HG03196 (cell line): Measurements from ENCODE around the gene NOPCHAP1.
"Not testable (repeated sequence)": the region's sequence is repeated elsewhere in the genome, so short reads cannot be mapped to it uniquely, and the experiment has no call there.

Source experiments
- ATAC-seq: cut with Tn5 transposase; IDR thresholded peaks from one replicate; pipeline ENCODE4 v1.9.1; 2021; ENCODE audit not compliant: unreplicated experiment

The NOPCHAP1 gene

GRCh38 chr12:104964167-104964855 is 21.8 kb upstream of the NOPCHAP1 start:
- no peak for ATAC-seq

- no peak for ATAC-seq
Observed at GRCh38 chr12:104964856-104965205, 21.3 kb upstream of the NOPCHAP1 start.

GRCh38 chr12:104966677-104967076 is 19.4 kb upstream of the NOPCHAP1 start:
- ATAC-seq = peak; percentile 68

GRCh38 chr12:104969343-104969742 is 16.8 kb upstream of the NOPCHAP1 start:
- ATAC-seq = no peak

GRCh38 chr12:104971306-104971705 is 14.8 kb upstream of the NOPCHAP1 start:
- ATAC-seq = no peak

- ATAC-seq = no peak
Observed at GRCh38 chr12:104973250-104973649, 12.9 kb upstream of the NOPCHAP1 start.

GRCh38 chr12:104974626-104975290 is 11.4 kb upstream of the NOPCHAP1 start:
- peak; percentile 98 for ATAC-seq

- no peak for ATAC-seq
Observed at GRCh38 chr12:104975587-104976343, 10.4 kb upstream of the NOPCHAP1 start.

- ATAC-seq = no peak
Observed at GRCh38 chr12:104976703-104977102, 9.4 kb upstream of the NOPCHAP1 start.

- not testable (repeated sequence) for ATAC-seq
Observed at GRCh38 chr12:104977688-104978087, 8.4 kb upstream of the NOPCHAP1 start.

GRCh38 chr12:104985206-104985605 is 910 bp upstream of the NOPCHAP1 start:
- no peak for ATAC-seq

GRCh38 chr12:104990950-104991349 is 4.8 kb downstream of the NOPCHAP1 start:
- ATAC-seq = no peak

- no peak for ATAC-seq
Observed at GRCh38 chr12:104991565-104992128, 5.5 kb downstream of the NOPCHAP1 start.

GRCh38 chr12:104994336-104994735 is 8.2 kb downstream of the NOPCHAP1 start:
- ATAC-seq = no peak

- no peak for ATAC-seq
Observed at GRCh38 chr12:104997541-104997940, 11.4 kb downstream of the NOPCHAP1 start.

- no peak for ATAC-seq
Observed at GRCh38 chr12:104998423-104999346, 12.6 kb downstream of the NOPCHAP1 start.

- ATAC-seq = no peak
Observed at GRCh38 chr12:104999347-104999685, 13.2 kb downstream of the NOPCHAP1 start.

- ATAC-seq = no peak
Observed at GRCh38 chr12:105001476-105001875, 15.4 kb downstream of the NOPCHAP1 start.

GRCh38 chr12:105013892-105014291 is 27.8 kb downstream of the NOPCHAP1 start:
- ATAC-seq = no peak

- ATAC-seq = no peak
Observed at GRCh38 chr12:105014603-105015002, 28.5 kb downstream of the NOPCHAP1 start.

GRCh38 chr12:105015543-105015942 is 29.4 kb downstream of the NOPCHAP1 start:
- ATAC-seq = no peak
